Astrocyte (in vitro differentiated cells and primary cell): ENCODE results near the gene B3GNT7. TPM values are rescaled to one million over a fixed set of nuclear protein-coding genes. Genes with fewer than 3 reads are reported as not detected.
"Not testable (repeated sequence)": the region's sequence is repeated elsewhere in the genome, so short reads cannot be mapped to it uniquely, and the experiment has no call there.

Experiments used
- DNase-seq: peaks from one replicate; pipeline ENCODE4 v3.0.0-alpha.2; 2010; ENCODE audit warnings: low read depth
- FAIRE-seq: peaks from 2 replicates; lab custom pipeline; 2011; peaks lifted over from hg19 to GRCh38; lab: Jason Lieb, UNC
- H2AFZ ChIP-seq: 2 replicates; pipeline ENCODE4 v1.6.0; 2012; ENCODE audit warnings: low read depth, low read length, inconsistent platforms
- H3K27ac ChIP-seq: 2 replicates; pipeline ENCODE4 v1.5.1; 2011; ENCODE audit warnings: low read depth, low read length, inconsistent platforms
- H3K27me3 ChIP-seq: 2 replicates; pipeline ENCODE4 v1.6.0; 2011; ENCODE audit warnings: low read length, inconsistent platforms; ENCODE audit not compliant: insufficient read depth
- H3K36me3 ChIP-seq: 2 replicates; pipeline ENCODE4 v1.5.1; 2011; ENCODE audit warnings: low read length, inconsistent platforms; ENCODE audit not compliant: insufficient read depth
- H3K4me1 ChIP-seq: 2 replicates; pipeline ENCODE4 v1.5.1; 2011; ENCODE audit warnings: low read length, inconsistent platforms; ENCODE audit not compliant: insufficient read depth
- H3K4me2 ChIP-seq: 2 replicates; pipeline ENCODE4 v1.6.0; 2012; ENCODE audit warnings: low read length, inconsistent platforms
- H3K4me3 ChIP-seq: 2 replicates; pipeline ENCODE4 v1.5.1; 2011; ENCODE audit warnings: low read depth, mild to moderate bottlenecking, low read length, inconsistent platforms; ENCODE audit not compliant: insufficient read depth
- H3K79me2 ChIP-seq: 2 replicates; pipeline ENCODE4 v1.6.0; 2012; ENCODE audit warnings: mild to moderate bottlenecking, low read length, inconsistent platforms; ENCODE audit not compliant: insufficient read depth
- H3K9ac ChIP-seq: 2 replicates; pipeline ENCODE4 v1.6.0; 2012; ENCODE audit warnings: mild to moderate bottlenecking, low read length, inconsistent platforms
- H3K9me3 ChIP-seq: 2 replicates; pipeline ENCODE4 v1.5.1; 2012; ENCODE audit warnings: low read depth, mild to moderate bottlenecking, low read length, inconsistent platforms; ENCODE audit not compliant: insufficient read depth
- H4K20me1 ChIP-seq: 2 replicates; pipeline ENCODE4 v1.6.0; 2012; ENCODE audit warnings: low read length, inconsistent platforms; ENCODE audit not compliant: insufficient read depth
- H3K27ac Mint-ChIP-seq: one replicate; pipeline ENCODE4 v1.8.0; 2021; ENCODE audit warnings: mild to moderate bottlenecking, mixed read lengths; ENCODE audit not compliant: unreplicated experiment
- H3K27me3 Mint-ChIP-seq: one replicate; pipeline ENCODE4 v1.8.0; 2021; ENCODE audit warnings: low read depth, mixed read lengths; ENCODE audit not compliant: unreplicated experiment
- H3K36me3 Mint-ChIP-seq: one replicate; pipeline ENCODE4 v1.8.0; 2021; ENCODE audit warnings: low read depth, mixed read lengths; ENCODE audit not compliant: unreplicated experiment
- H3K4me1 Mint-ChIP-seq: one replicate; pipeline ENCODE4 v1.8.0; 2021; ENCODE audit warnings: low read depth, mixed read lengths; ENCODE audit not compliant: unreplicated experiment
- H3K4me3 Mint-ChIP-seq: one replicate; pipeline ENCODE4 v1.8.0; 2021; ENCODE audit warnings: mild to moderate bottlenecking, moderate library complexity, mixed read lengths; ENCODE audit not compliant: unreplicated experiment
- H3K9me3 Mint-ChIP-seq: one replicate; pipeline ENCODE4 v1.8.0; 2021; ENCODE audit warnings: mild to moderate bottlenecking, mixed read lengths; ENCODE audit not compliant: unreplicated experiment
- EZH2 ChIP-seq: IDR thresholded peaks from 2 replicates; pipeline ENCODE4 v1.6.1; 2012; ENCODE audit warnings: mild to moderate bottlenecking, low read length, inconsistent platforms; ENCODE audit not compliant: insufficient read depth
- total RNA-seq: library from RNA; stranded (reverse); gene quantifications from 2 replicates; pipeline ENCODE4 v1.2.1, GENCODE V29; 2021
- TF ChIP-seq, protein P1 (sequence below): IDR thresholded peaks from 2 replicates; pipeline ENCODE4 v1.5.1; 2011; ENCODE audit warnings: low read depth, mild to moderate bottlenecking, inconsistent platforms, low read length, moderate library complexity; ENCODE audit not compliant: insufficient read depth

The B3GNT7 gene
- total RNA-seq, 1 donor from 2014 or later: 1.7 TPM

DNA sequence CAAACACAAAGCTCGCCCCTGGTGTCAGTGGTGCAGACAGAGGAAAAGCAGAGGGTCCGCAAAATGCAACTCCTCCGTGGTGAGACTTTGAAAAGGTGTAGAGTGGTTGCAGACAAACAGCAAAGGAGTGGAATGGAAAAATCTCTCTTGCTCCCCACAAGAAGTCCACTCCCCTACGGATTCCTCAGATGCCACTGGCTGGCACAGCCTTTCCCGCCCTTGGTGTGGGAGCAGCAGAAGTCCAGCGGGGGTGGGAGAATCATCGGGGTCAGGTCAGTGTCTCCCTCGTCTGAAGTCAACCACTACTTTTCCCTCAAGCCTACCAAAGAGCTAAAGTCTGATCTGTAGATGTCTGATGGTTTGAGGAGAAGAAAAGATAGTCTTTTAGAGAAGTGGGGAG lies 22.3 kb upstream of the B3GNT7 start:
- Mint-ChIP-seq H3K27me3 (peaks cover 18% of the 10 kb centered on the region), H3K27ac (no peak overlapping the region)

DNA sequence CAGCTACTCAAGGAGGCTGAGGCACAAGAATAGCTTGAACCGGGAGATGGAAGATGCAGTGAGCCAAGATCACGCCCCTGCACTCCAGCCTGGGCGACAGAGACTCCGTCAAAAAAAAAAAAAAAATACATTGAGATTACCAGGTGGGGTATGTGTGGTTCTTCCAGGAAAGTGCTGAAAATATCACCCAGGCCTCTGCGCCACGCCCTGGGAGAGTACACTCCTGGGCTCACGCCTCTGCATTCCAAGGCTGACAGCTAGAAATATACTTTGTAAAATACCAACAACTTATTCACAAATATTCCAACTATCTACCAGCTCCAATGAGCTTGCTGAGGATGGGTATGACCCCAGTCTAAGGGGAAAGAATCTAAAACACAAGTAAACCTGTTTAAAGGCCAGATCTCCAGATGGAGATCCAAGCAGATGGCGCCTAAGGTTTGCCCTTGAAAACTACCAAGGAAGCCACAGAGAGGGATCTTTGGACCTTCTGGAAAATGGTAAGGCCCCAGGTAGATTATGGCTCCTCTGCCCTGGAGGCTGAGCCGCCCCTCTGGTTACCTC lies 21.6 kb upstream of the B3GNT7 start:
- no peak overlapping the region for H2AFZ ChIP-seq
- H3K27me3 ChIP-seq: no peaks in the 10 kb centered on the region
- FAIRE-seq (no peak), DNase-seq (no peak)
- H3K4me3 ChIP-seq: no peak overlapping the region
- no peak overlapping the region for H3K9ac ChIP-seq
- Mint-ChIP-seq H3K4me3 (no peak overlapping the region), H3K9me3 (no peaks in the 10 kb centered on the region), H3K4me1 (peaks cover 10% of the 10 kb centered on the region), H3K27ac (no peak overlapping the region), H3K36me3 (peaks cover 4% of the 10 kb centered on the region), H3K27me3 (peaks cover 18% of the 10 kb centered on the region)
- H3K4me2 ChIP-seq: no peak overlapping the region
- no peaks in the 10 kb centered on the region for H3K9me3 ChIP-seq
- TF ChIP-seq, protein P1, sequence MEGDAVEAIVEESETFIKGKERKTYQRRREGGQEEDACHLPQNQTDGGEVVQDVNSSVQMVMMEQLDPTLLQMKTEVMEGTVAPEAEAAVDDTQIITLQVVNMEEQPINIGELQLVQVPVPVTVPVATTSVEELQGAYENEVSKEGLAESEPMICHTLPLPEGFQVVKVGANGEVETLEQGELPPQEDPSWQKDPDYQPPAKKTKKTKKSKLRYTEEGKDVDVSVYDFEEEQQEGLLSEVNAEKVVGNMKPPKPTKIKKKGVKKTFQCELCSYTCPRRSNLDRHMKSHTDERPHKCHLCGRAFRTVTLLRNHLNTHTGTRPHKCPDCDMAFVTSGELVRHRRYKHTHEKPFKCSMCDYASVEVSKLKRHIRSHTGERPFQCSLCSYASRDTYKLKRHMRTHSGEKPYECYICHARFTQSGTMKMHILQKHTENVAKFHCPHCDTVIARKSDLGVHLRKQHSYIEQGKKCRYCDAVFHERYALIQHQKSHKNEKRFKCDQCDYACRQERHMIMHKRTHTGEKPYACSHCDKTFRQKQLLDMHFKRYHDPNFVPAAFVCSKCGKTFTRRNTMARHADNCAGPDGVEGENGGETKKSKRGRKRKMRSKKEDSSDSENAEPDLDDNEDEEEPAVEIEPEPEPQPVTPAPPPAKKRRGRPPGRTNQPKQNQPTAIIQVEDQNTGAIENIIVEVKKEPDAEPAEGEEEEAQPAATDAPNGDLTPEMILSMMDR: no peak
- TF ChIP-seq EZH2: no peak
- H3K4me1 ChIP-seq: peaks cover 4% of the 10 kb centered on the region
- no peaks in the 10 kb centered on the region for H3K79me2 ChIP-seq
- no peaks in the 10 kb centered on the region for H3K36me3 ChIP-seq
- no peaks in the 10 kb centered on the region for H4K20me1 ChIP-seq
- no peak overlapping the region for H3K27ac ChIP-seq

More for the DNA sequence above, 22.3 kb upstream of the B3GNT7 start:
- Histone ChIP-seq H4K20me1 (no peaks in the 10 kb centered on the region), H3K27me3 (no peaks in the 10 kb centered on the region), H3K4me1 (peaks cover 1% of the 10 kb centered on the region), H3K4me2 (no peak overlapping the region), H3K79me2 (no peaks in the 10 kb centered on the region), H3K36me3 (no peaks in the 10 kb centered on the region), H3K4me3 (no peak overlapping the region), H2AFZ (no peak overlapping the region), H3K27ac (no peak overlapping the region), H3K9ac (no peak overlapping the region), H3K9me3 (no peaks in the 10 kb centered on the region)
- Mint-ChIP-seq H3K36me3 (peaks cover 4% of the 10 kb centered on the region), H3K9me3 (no peaks in the 10 kb centered on the region), H3K4me1 (peaks cover 6% of the 10 kb centered on the region), H3K4me3 (no peak overlapping the region)
- no peak for TF ChIP-seq EZH2
- TF ChIP-seq, protein P1: no peak
- DNase-seq (no peak), FAIRE-seq (no peak)

DNA sequence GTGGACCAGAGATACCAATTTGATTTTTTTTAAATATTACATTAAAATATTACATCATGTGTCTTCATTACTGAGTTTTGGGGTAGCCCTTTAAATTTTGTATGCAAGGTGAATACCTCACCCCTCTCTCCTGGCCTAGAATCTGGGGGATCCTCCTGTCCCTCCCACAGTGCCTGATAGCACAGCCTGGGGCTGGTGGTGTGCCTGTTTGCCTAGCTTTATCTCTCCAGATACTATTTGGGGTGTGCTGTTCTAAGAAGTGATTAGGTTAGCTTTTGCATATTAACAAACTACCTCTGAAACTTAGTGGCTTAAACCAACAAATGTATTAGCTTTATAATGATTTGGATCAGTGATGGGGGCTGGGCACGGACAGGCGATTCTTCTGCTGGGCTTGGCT lies 20.7 kb upstream of the B3GNT7 start:
- Histone ChIP-seq H4K20me1 (no peaks in the 10 kb centered on the region), H3K27me3 (no peaks in the 10 kb centered on the region), H3K4me2 (no peak overlapping the region), H3K27ac (no peak overlapping the region), H3K4me3 (no peak overlapping the region), H3K4me1 (peaks cover 4% of the 10 kb centered on the region), H3K9me3 (no peaks in the 10 kb centered on the region), H2AFZ (no peak overlapping the region), H3K9ac (no peak overlapping the region), H3K79me2 (no peaks in the 10 kb centered on the region), H3K36me3 (no peaks in the 10 kb centered on the region)
- no peak for TF ChIP-seq EZH2
- TF ChIP-seq, protein P1: no peak
- H3K27me3 Mint-ChIP-seq: peaks cover 18% of the 10 kb centered on the region
- H3K27ac Mint-ChIP-seq: no peak overlapping the region
- no peaks in the 10 kb centered on the region for H3K9me3 Mint-ChIP-seq
- peaks cover 12% of the 10 kb centered on the region for H3K4me1 Mint-ChIP-seq
- DNase-seq (no peak), FAIRE-seq (no peak)
- H3K36me3 Mint-ChIP-seq: peaks cover 4% of the 10 kb centered on the region
- H3K4me3 Mint-ChIP-seq: no peak overlapping the region

DNA sequence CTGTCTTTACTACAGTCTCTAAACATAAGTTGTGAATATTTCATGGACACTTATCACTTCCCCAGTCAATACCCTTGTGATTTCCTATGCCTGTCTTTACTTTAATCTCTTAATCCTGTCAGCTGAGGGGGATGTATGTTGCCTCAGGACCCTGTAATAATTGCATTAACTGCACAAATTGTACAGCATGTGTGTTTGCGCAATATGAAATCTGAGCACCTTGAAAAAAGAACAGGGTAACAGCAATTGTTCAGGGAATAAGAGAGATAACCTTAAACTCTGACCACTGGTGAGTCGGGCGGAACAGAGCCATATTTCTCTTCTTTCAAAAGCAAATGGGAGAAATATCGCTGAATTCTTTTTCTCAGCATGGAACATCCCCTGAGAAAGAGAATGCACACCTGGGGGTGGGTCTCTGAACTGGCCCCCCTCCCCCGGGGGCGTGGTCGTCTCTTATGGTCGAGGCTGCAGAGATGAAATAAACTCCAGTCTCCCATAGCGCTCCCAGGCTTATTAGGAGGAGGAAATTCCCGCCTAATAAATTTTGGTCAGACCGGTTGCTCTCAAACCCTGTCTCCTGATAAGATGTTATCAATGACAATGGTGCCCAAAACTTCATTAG lies 19.4 kb upstream of the B3GNT7 start:
- H3K79me2 ChIP-seq, FAIRE-seq, DNase-seq, H3K4me2 ChIP-seq, H3K27me3 ChIP-seq, H3K36me3 ChIP-seq, H3K9me3 ChIP-seq, H3K36me3 Mint-ChIP-seq, H3K9me3 Mint-ChIP-seq, H3K4me3 Mint-ChIP-seq, H3K27ac ChIP-seq, H3K9ac ChIP-seq, H2AFZ ChIP-seq, H3K27ac Mint-ChIP-seq, H3K4me1 ChIP-seq, H3K4me3 ChIP-seq, H4K20me1 ChIP-seq: not testable (repeated sequence)
- Mint-ChIP-seq H3K27me3 (peaks cover 18% of the 10 kb centered on the region), H3K4me1 (peaks cover 12% of the 10 kb centered on the region)
